LNCAP (cell line): ENCODE results near the gene HORMAD2.

ENCODE experiments used
- CTCF ChIP-seq: fragments of 450-650 bp; IDR thresholded peaks from 2 replicates; pipeline ENCODE4 v1.5.1; 2017; ENCODE audit warnings: mild to moderate bottlenecking

HORMAD2 gene

GRCh38 chr22:30187529-30188407, 107.5 kb downstream of the HORMAD2 start:
- TF ChIP-seq CTCF = no peak

- no peak for TF ChIP-seq CTCF
These were observed 108.6 kb downstream of the HORMAD2 start for GRCh38 chr22:30188911-30189310.

- no peak for TF ChIP-seq CTCF
These were observed 110.3 kb downstream of the HORMAD2 start for GRCh38 chr22:30190574-30190973.

- no peak for TF ChIP-seq CTCF
These were observed 110.9 kb downstream of the HORMAD2 start for GRCh38 chr22:30191040-30191701.

- no peak for TF ChIP-seq CTCF
These were observed 112.2 kb downstream of the HORMAD2 start for GRCh38 chr22:30192427-30192826.

- TF ChIP-seq CTCF = no peak
These were observed 112.9 kb downstream of the HORMAD2 start for GRCh38 chr22:30193031-30193775.

- TF ChIP-seq CTCF = no peak
These were observed 115.2 kb downstream of the HORMAD2 start for GRCh38 chr22:30195245-30196140.
